ENCODE measurements around the gene TMEM237.

The TMEM237 gene

DNA sequence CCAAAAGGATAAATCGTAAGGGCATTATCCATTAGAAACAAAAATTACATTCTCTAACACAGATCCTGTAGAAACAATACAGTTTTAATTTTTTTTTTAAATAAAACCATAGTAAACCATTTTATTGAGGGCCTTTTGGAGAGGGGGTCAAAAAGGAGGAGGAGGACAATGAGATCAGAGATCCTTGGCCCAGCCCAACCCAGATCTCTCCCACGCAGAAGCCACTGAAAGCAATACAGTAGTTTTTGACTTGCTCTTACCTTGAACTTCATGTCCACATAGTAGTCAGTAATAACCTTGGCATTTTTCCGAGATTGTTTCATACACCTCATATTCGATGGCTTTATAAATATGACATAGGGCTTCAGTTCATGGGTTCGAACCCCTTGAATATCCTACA is 4.1 kb upstream of the TMEM237 start:
- ChIA-PET POLR2A (ENCODE audit: low non-redundant PET) (no interaction called here), CTCF (no interaction called here)
- TF ChIP-seq, protein P1, sequence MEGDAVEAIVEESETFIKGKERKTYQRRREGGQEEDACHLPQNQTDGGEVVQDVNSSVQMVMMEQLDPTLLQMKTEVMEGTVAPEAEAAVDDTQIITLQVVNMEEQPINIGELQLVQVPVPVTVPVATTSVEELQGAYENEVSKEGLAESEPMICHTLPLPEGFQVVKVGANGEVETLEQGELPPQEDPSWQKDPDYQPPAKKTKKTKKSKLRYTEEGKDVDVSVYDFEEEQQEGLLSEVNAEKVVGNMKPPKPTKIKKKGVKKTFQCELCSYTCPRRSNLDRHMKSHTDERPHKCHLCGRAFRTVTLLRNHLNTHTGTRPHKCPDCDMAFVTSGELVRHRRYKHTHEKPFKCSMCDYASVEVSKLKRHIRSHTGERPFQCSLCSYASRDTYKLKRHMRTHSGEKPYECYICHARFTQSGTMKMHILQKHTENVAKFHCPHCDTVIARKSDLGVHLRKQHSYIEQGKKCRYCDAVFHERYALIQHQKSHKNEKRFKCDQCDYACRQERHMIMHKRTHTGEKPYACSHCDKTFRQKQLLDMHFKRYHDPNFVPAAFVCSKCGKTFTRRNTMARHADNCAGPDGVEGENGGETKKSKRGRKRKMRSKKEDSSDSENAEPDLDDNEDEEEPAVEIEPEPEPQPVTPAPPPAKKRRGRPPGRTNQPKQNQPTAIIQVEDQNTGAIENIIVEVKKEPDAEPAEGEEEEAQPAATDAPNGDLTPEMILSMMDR (conservative IDR thresholded peaks at IDR 0.05; ENCODE audit: low read depth): no peak
- DNase-seq (ENCODE audit: low spot score): no peak
- no peak overlapping the region for H3K27ac ChIP-seq

- no peak for DNase-seq (ENCODE audit: low spot score)
- TF ChIP-seq, protein P1 (conservative IDR thresholded peaks at IDR 0.05; ENCODE audit: low read depth): no peak
- no peak overlapping the region for H3K27ac ChIP-seq
- POLR2A ChIA-PET (ENCODE audit: low non-redundant PET): interaction anchor here (1.0 kb wide), 1 partner anchor 137 kb away, joined by 6 read pairs; the partner anchor contains the start of gene ALS2
- CTCF ChIA-PET: no interaction called here
Observed at GRCh38 chr2:201644001-201644400, 698 bp upstream of the TMEM237 start.

DNA sequence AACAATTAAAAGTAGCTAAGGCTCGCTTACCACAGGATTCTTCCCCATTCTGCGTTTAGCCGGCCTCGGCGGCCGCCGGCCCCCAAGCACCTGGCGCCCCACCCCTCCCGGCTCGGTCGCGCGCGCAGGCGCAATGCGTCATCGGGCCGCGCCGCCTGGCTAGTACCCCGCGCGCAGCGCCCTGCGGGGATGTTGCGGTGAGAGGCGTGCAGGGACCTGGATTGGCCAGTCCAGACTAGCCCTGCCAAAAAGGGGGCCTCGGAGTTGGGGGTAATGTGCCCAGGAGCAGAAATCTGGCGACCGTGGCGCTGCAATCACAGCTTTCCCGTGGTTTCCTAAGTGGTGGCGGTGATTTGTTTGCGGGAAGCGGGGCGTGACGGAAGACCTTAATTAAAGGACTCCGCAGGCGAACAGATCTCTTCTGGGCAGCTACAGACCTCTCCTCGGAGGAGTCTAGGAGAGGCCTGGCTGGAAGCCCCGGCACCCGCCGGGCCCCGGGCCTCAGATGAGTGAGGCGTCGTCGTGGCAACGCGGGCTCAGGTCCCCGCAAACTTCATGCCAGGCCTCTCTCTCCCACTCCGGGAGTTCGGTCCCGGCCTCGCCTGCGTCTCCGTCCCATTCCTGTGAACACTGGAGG is 606 bp downstream of the TMEM237 start:
- CTCF ChIA-PET: interaction anchor here (0.6 to 0.7 kb wide), 2 partner anchors 84 to 708 kb away, joined by 3 to 4 read pairs; no protein-coding TSS in a partner anchor
- peak; percentile 84 for DNase-seq (ENCODE audit: low spot score)
- TF ChIP-seq, protein P1 (conservative IDR thresholded peaks at IDR 0.05; ENCODE audit: low read depth): no peak
- peak overlapping the region; percentile 94 for H3K27ac ChIP-seq
- POLR2A ChIA-PET (ENCODE audit: low non-redundant PET): no interaction called here

- DNase-seq (ENCODE audit: low spot score): no peak
- TF ChIP-seq, protein P1 (conservative IDR thresholded peaks at IDR 0.05; ENCODE audit: low read depth): no peak
- H3K27ac ChIP-seq: peak overlapping the region; percentile 94
- POLR2A ChIA-PET (ENCODE audit: low non-redundant PET): no interaction called here
- CTCF ChIA-PET: interaction anchor here (0.7 kb wide), 1 partner anchor 84 kb away, joined by 4 read pairs; no protein-coding TSS in a partner anchor
Observed at GRCh38 chr2:201642086-201642578, 1.2 kb downstream of the TMEM237 start.

GRCh38 chr2:201639205-201639604 is 4.1 kb downstream of the TMEM237 start:
- no peak overlapping the region for H3K27ac ChIP-seq
- CTCF ChIA-PET: no interaction called here
- POLR2A ChIA-PET (ENCODE audit: low non-redundant PET): interaction anchor here (0.6 kb wide), 1 partner anchor 253 kb away, joined by 3 read pairs; no protein-coding TSS in a partner anchor
- TF ChIP-seq, protein P1 (conservative IDR thresholded peaks at IDR 0.05; ENCODE audit: low read depth): no peak
- no peak for DNase-seq (ENCODE audit: low spot score)

- ChIA-PET POLR2A (ENCODE audit: low non-redundant PET) (no interaction called here), CTCF (interaction anchor here (0.6 kb wide), 1 partner anchor 109 kb away, joined by 3 read pairs; no protein-coding TSS in a partner anchor)
- no peak overlapping the region for H3K27ac ChIP-seq
- DNase-seq (ENCODE audit: low spot score): no peak
- TF ChIP-seq, protein P1 (conservative IDR thresholded peaks at IDR 0.05; ENCODE audit: low read depth): no peak
Observed at GRCh38 chr2:201638326-201638725, 5.0 kb downstream of the TMEM237 start.
